ENCODE results near the gene AUTS2.

GRCh38 chr7:69996121-69996520, 397.8 kb downstream of the AUTS2 start:
- TF ChIP-seq ZSCAN29 (IDR thresholded peaks at IDR 0.05) (no peak), MEIS2 (IDR thresholded peaks at IDR 0.05; ENCODE audit: partially characterized antibody) (no peak)
